Mesenchymal stem cell (in vitro differentiated cells and primary cell): Measurements from ENCODE around the gene SUSD4.
"Not testable (repeated sequence)": the region's sequence is repeated elsewhere in the genome, so short reads cannot be mapped to it uniquely, and the experiment has no call there.

Source experiments
- DNase-seq: peaks from one replicate; pipeline ENCODE4 v3.0.0-alpha.2; 2013
- H2AFZ ChIP-seq: one replicate; pipeline ENCODE4 v1.6.1; 2013; ENCODE audit warnings: low read depth, mild to moderate bottlenecking, control low read depth, inconsistent platforms, low read length, moderate library complexity
- H2AK5ac ChIP-seq: 2 replicates; pipeline ENCODE4 v1.6.1; 2013; ENCODE audit warnings: low read length, moderate library complexity, mild to moderate bottlenecking, inconsistent platforms; ENCODE audit not compliant: severe bottlenecking
- H2BK120ac ChIP-seq: one replicate; pipeline ENCODE4 v1.6.1; 2013; ENCODE audit warnings: low read depth, mild to moderate bottlenecking, inconsistent platforms, low read length, moderate library complexity
- H2BK12ac ChIP-seq, 2 experiments: one replicate each; pipeline ENCODE4 v1.6.1; 2013; ENCODE audit warnings: inconsistent platforms in 2 of 2, low read length in 2 of 2, mild to moderate bottlenecking in 2 of 2, moderate library complexity in 2 of 2, control low read depth in 1 of 2
- H2BK15ac ChIP-seq: one replicate; pipeline ENCODE4 v1.6.1; 2013; ENCODE audit warnings: mild to moderate bottlenecking, low read depth, inconsistent platforms; ENCODE audit not compliant: poor library complexity, severe bottlenecking
- H2BK5ac ChIP-seq: 2 replicates; pipeline ENCODE4 v1.6.1; 2013; ENCODE audit warnings: low read depth, mild to moderate bottlenecking, low read length, control low read depth, inconsistent platforms; ENCODE audit not compliant: poor library complexity, severe bottlenecking
- H3K14ac ChIP-seq, 2 experiments: one replicate each; pipeline ENCODE4 v1.6.1; 2013; ENCODE audit warnings: inconsistent platforms in 2 of 2, low read length in 2 of 2, control low read depth in 1 of 2, mild to moderate bottlenecking in 1 of 2, moderate library complexity in 1 of 2
- H3K18ac ChIP-seq, 2 experiments: one replicate each; pipeline ENCODE4 v1.6.1; 2013; ENCODE audit warnings: inconsistent platforms in 2 of 2, low read length in 2 of 2, control low read depth in 1 of 2, low read depth in 1 of 2, mild to moderate bottlenecking in 1 of 2
- H3K23ac ChIP-seq, 2 experiments: one replicate each; pipeline ENCODE4 v1.6.1; 2013; ENCODE audit warnings: inconsistent platforms in 2 of 2, low read length in 2 of 2, mild to moderate bottlenecking in 2 of 2, moderate library complexity in 2 of 2, control low read depth in 1 of 2
- H3K27ac ChIP-seq: 2 replicates; pipeline ENCODE4 v1.5.1; 2013; ENCODE audit warnings: mild to moderate bottlenecking, moderate library complexity, low read length, control low read depth, inconsistent platforms; ENCODE audit not compliant: poor library complexity, severe bottlenecking
- H3K27me3 ChIP-seq, 2 experiments: 2 replicates each; pipeline versions ENCODE4 v1.6.1 to v1.7.0; 2013; ENCODE audit warnings: low read length in 2 of 2, mild to moderate bottlenecking in 2 of 2, moderate library complexity in 2 of 2, control low read depth in 1 of 2, inconsistent platforms in 1 of 2; ENCODE audit not compliant: control insufficient read depth in 1 of 2, insufficient read depth in 1 of 2
- H3K36me3 ChIP-seq, 2 experiments: 2 replicates each; pipeline versions ENCODE4 v1.6.1 to v1.7.0; 2013; ENCODE audit warnings: low read length in 2 of 2, control low read depth in 1 of 2, inconsistent platforms in 1 of 2, low read depth in 1 of 2, mild to moderate bottlenecking in 1 of 2; ENCODE audit not compliant: insufficient read depth in 2 of 2, control insufficient read depth in 1 of 2
- H3K4ac ChIP-seq, 2 experiments: one replicate each; pipeline ENCODE4 v1.6.1; 2013; ENCODE audit warnings: inconsistent platforms in 2 of 2, low read length in 2 of 2, mild to moderate bottlenecking in 2 of 2, moderate library complexity in 2 of 2, control low read depth in 1 of 2, low read depth in 1 of 2
- H3K4me1 ChIP-seq: 2 replicates; pipeline ENCODE4 v1.6.1; 2013; ENCODE audit warnings: low read depth, low read length, control low read depth; ENCODE audit not compliant: control insufficient read depth, insufficient read depth
- H3K4me2 ChIP-seq: 2 replicates; pipeline ENCODE4 v1.6.1; 2013; ENCODE audit warnings: low read length, mild to moderate bottlenecking, inconsistent platforms; ENCODE audit not compliant: poor library complexity, severe bottlenecking
- H3K4me3 ChIP-seq, 2 experiments: 2 replicates each; pipeline versions ENCODE4 v1.5.1 to v1.7.0; 2013; ENCODE audit warnings: low read length in 2 of 2, mild to moderate bottlenecking in 2 of 2, control low read depth in 1 of 2, low read depth in 1 of 2; ENCODE audit not compliant: insufficient read depth in 1 of 2
- H3K79me1 ChIP-seq: replicated peaks from 2 replicates; pipeline ENCODE4 v1.6.1; 2013; ENCODE audit warnings: mild to moderate bottlenecking, control low read depth, low read length, inconsistent platforms; ENCODE audit not compliant: poor library complexity, severe bottlenecking
- H3K9ac ChIP-seq: 2 replicates; pipeline ENCODE4 v1.7.0; 2013; ENCODE audit warnings: mild to moderate bottlenecking, low read length, moderate library complexity
- H3K9me3 ChIP-seq: 2 replicates; pipeline ENCODE4 v1.7.0; 2013; ENCODE audit warnings: mild to moderate bottlenecking, low read length; ENCODE audit not compliant: control insufficient read depth
- H4K8ac ChIP-seq: one replicate; pipeline ENCODE4 v1.6.1; 2013; ENCODE audit warnings: inconsistent platforms, mild to moderate bottlenecking, low read length, moderate library complexity
- H4K91ac ChIP-seq: one replicate; pipeline ENCODE4 v1.6.1; 2013; ENCODE audit warnings: mild to moderate bottlenecking, low read length, inconsistent platforms
- WGBS: methylation state at CpG from one replicate; pipeline ENCODE4 v1.1.7; 2013; ENCODE audit warnings: mixed read lengths; 5-methylcytosine and 5-hydroxymethylcytosine counted together

SUSD4 gene

GRCh38 chr1:223253916-223254315 is 110.1 kb downstream of the SUSD4 start:
- Histone ChIP-seq H3K4ac (no peak overlapping the region), H3K36me3 (no peaks in the 10 kb centered on the region), H3K23ac (no peak overlapping the region), H3K79me1 (no peaks in the 10 kb centered on the region), H3K4me1 (peaks cover 2% of the 10 kb centered on the region), H2AFZ (no peak overlapping the region), H2AK5ac (no peak overlapping the region), H2BK15ac (no peak overlapping the region), H3K9ac (no peak overlapping the region), H4K8ac (no peak overlapping the region), H3K4me3 (no peak overlapping the region), H3K27me3 (peaks cover 49 to 56% of the 10 kb centered on the region in 2 experiments), H2BK12ac (no peak overlapping the region), H3K4me2 (no peak overlapping the region), H4K91ac (no peak overlapping the region), H3K18ac (no peak overlapping the region), H3K27ac (no peak overlapping the region), H2BK5ac (no peak overlapping the region), H3K9me3 (no peaks in the 10 kb centered on the region), H3K14ac (no peak overlapping the region), H2BK120ac (no peak overlapping the region)
- WGBS, result 80% methylated on average over 2 of the region's 3 CpGs
- DNase-seq, result no peak

- H3K9ac ChIP-seq, H2AK5ac ChIP-seq, DNase-seq, H4K8ac ChIP-seq, H3K23ac ChIP-seq, H2BK120ac ChIP-seq, H3K4me1 ChIP-seq, H4K91ac ChIP-seq, H2AFZ ChIP-seq, H3K27ac ChIP-seq, H3K4me3 ChIP-seq, H3K9me3 ChIP-seq, H3K36me3 ChIP-seq, H2BK12ac ChIP-seq, H3K79me1 ChIP-seq, H3K18ac ChIP-seq, H2BK15ac ChIP-seq, H2BK5ac ChIP-seq, H3K4ac ChIP-seq, H3K14ac ChIP-seq: not testable (repeated sequence)
- peak overlapping the region; percentile 5 for H3K4me2 ChIP-seq
- peaks cover 45 to 60% of the 10 kb centered on the region in 2 experiments for H3K27me3 ChIP-seq
- no CpG with 5 or more reads among the region's 2 CpGs for WGBS
Observed at GRCh38 chr1:223251387-223251786, 112.6 kb downstream of the SUSD4 start.

GRCh38 chr1:223250632-223251015 is 113.4 kb downstream of the SUSD4 start:
- H3K79me1 ChIP-seq, result no peaks in the 10 kb centered on the region
- no peak overlapping the region for H3K27ac ChIP-seq
- no peak overlapping the region for H3K4me3 ChIP-seq
- H2BK120ac ChIP-seq, result no peak overlapping the region
- H3K4me2 ChIP-seq, result no peak overlapping the region
- H3K27me3 ChIP-seq, result peaks cover 37 to 60% of the 10 kb centered on the region in 2 experiments
- H3K23ac ChIP-seq, result no peak overlapping the region
- H2BK15ac ChIP-seq, result no peak overlapping the region
- no peak overlapping the region for H4K91ac ChIP-seq
- 91% methylated on average over 6 of the region's 6 CpGs for WGBS
- no peak overlapping the region for H2BK5ac ChIP-seq
- H3K4ac ChIP-seq, result no peak overlapping the region
- no peak for DNase-seq
- H3K4me1 ChIP-seq, result no peaks in the 10 kb centered on the region
- no peak overlapping the region for H2BK12ac ChIP-seq
- no peak overlapping the region for H3K14ac ChIP-seq
- no peak overlapping the region for H2AK5ac ChIP-seq
- no peaks in the 10 kb centered on the region for H3K36me3 ChIP-seq
- H4K8ac ChIP-seq, result no peak overlapping the region
- H3K18ac ChIP-seq, result no peak overlapping the region
- H2AFZ ChIP-seq, result no peak overlapping the region
- no peak overlapping the region for H3K9ac ChIP-seq
- no peaks in the 10 kb centered on the region for H3K9me3 ChIP-seq

GRCh38 chr1:223249854-223250631 is 113.9 kb downstream of the SUSD4 start:
- H2BK5ac ChIP-seq, result no peak overlapping the region
- no peak overlapping the region for H2BK120ac ChIP-seq
- peaks cover 37 to 60% of the 10 kb centered on the region in 2 experiments for H3K27me3 ChIP-seq
- WGBS, result 86% methylated on average over 2 of the region's 3 CpGs
- no peak overlapping the region for H3K23ac ChIP-seq
- H4K8ac ChIP-seq, result no peak overlapping the region
- H3K4me3 ChIP-seq, result no peak overlapping the region
- H3K9me3 ChIP-seq, result no peaks in the 10 kb centered on the region
- H3K36me3 ChIP-seq, result no peaks in the 10 kb centered on the region
- no peak overlapping the region for H3K18ac ChIP-seq
- no peak for DNase-seq
- H3K27ac ChIP-seq, result no peak overlapping the region
- no peaks in the 10 kb centered on the region for H3K4me1 ChIP-seq
- H3K14ac ChIP-seq, result no peak overlapping the region
- H3K79me1 ChIP-seq, result no peaks in the 10 kb centered on the region
- no peak overlapping the region for H2BK15ac ChIP-seq
- H2BK12ac ChIP-seq, result no peak overlapping the region
- no peak overlapping the region for H3K4ac ChIP-seq
- H3K9ac ChIP-seq, result no peak overlapping the region
- no peak overlapping the region for H2AK5ac ChIP-seq
- no peak overlapping the region for H3K4me2 ChIP-seq
- no peak overlapping the region for H2AFZ ChIP-seq
- no peak overlapping the region for H4K91ac ChIP-seq
